ENCODE results near the gene CERS5. TPM values are rescaled to one million over a fixed set of nuclear protein-coding genes. Genes with fewer than 3 reads are reported as not detected.

Gene CERS5
- total RNA-seq, 1 experiment from 2014 or later, result 58.1 TPM

GRCh38 chr12:50188241-50188781 is 21.1 kb upstream of the CERS5 start:
- CTCF ChIA-PET, result interaction anchor here (1.6 kb wide), 1 partner anchor 12 kb away, joined by 5 read pairs; no protein-coding TSS in a partner anchor
- no peak overlapping the region for H3K27ac Mint-ChIP-seq (ENCODE audit: low read depth, unreplicated experiment)
- peaks cover 38% of the 10 kb centered on the region for H3K36me3 Mint-ChIP-seq (ENCODE audit: insufficient read depth, unreplicated experiment)
- DNase-seq (ENCODE audit: unreplicated experiment), result no peak
- TF ChIP-seq, protein P1, sequence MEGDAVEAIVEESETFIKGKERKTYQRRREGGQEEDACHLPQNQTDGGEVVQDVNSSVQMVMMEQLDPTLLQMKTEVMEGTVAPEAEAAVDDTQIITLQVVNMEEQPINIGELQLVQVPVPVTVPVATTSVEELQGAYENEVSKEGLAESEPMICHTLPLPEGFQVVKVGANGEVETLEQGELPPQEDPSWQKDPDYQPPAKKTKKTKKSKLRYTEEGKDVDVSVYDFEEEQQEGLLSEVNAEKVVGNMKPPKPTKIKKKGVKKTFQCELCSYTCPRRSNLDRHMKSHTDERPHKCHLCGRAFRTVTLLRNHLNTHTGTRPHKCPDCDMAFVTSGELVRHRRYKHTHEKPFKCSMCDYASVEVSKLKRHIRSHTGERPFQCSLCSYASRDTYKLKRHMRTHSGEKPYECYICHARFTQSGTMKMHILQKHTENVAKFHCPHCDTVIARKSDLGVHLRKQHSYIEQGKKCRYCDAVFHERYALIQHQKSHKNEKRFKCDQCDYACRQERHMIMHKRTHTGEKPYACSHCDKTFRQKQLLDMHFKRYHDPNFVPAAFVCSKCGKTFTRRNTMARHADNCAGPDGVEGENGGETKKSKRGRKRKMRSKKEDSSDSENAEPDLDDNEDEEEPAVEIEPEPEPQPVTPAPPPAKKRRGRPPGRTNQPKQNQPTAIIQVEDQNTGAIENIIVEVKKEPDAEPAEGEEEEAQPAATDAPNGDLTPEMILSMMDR (IDR thresholded peaks at IDR 0.05; ENCODE audit: unreplicated experiment), result no peak
- H3K27me3 Mint-ChIP-seq (ENCODE audit: insufficient read depth, unreplicated experiment), result no peaks in the 10 kb centered on the region
- H3K4me1 Mint-ChIP-seq (ENCODE audit: insufficient read depth, unreplicated experiment), result peaks cover 33% of the 10 kb centered on the region
- intact Hi-C loops (cut with micrococcal nuclease), result no loop called here
- POLR2A ChIA-PET, result interaction anchor here (0.7 to 1.1 kb wide), 3 partner anchors 8 to 32 kb away, joined by 3 to 5 read pairs (median 3); no protein-coding TSS in a partner anchor
- no peak overlapping the region for H3K4me3 Mint-ChIP-seq (ENCODE audit: unreplicated experiment)
- H3K9me3 Mint-ChIP-seq (ENCODE audit: unreplicated experiment), result no peaks in the 10 kb centered on the region
- no TSS peak for BruUV-seq (replicated peaks)

DNA sequence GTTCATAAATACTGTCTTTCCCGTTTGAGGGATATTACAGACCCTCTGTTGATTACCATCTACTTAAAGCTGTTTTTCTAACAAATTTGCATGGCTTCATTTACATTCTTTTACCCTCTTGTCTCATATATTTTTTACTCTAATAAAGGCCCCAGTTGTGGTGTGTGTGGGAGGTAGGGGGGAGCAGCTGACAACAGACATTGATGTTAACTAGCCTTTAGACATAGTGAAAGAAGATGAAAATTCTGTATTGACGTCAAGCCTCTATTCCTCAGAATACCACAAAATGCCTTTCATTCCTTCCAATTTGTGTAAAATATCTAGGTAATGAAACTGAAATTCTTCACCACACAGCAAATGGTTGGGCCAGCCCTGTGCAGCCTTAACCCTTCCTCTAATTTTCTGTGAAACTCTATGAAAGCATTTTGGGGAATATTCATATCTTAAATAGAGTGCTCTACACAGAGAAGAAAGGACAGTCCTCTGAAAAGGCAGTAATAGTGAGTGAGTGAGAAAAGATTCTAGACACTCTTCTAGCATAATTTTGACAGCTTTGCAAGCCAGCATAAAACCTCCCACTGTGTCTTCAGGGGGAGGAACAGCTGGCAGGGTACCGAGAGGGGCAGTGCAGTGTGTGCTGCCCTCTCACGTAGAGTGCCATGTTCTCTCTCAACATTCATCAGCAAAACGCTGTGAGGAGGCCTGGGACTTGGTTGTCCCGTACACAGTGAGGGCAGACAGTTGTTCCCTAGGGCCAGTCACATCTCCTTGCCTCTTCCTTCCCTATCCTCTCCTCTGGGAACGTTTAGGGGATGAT is 20.1 kb upstream of the CERS5 start:
- Mint-ChIP-seq H3K36me3 (ENCODE audit: insufficient read depth, unreplicated experiment) (peaks cover 34% of the 10 kb centered on the region), H3K4me1 (ENCODE audit: insufficient read depth, unreplicated experiment) (peaks cover 33% of the 10 kb centered on the region), H3K27ac (ENCODE audit: low read depth, unreplicated experiment) (peak overlapping the region; percentile 68), H3K9me3 (ENCODE audit: unreplicated experiment) (no peaks in the 10 kb centered on the region), H3K4me3 (ENCODE audit: unreplicated experiment) (no peak overlapping the region), H3K27me3 (ENCODE audit: insufficient read depth, unreplicated experiment) (no peaks in the 10 kb centered on the region)
- POLR2A ChIA-PET, result interaction anchor here (0.7 to 1.1 kb wide), 5 partner anchors 9 to 96 kb away, joined by 3 to 5 read pairs (median 3); partner anchors contain the start of gene LIMA1
- intact Hi-C loops (cut with micrococcal nuclease), result no loop called here
- no peak for DNase-seq (ENCODE audit: unreplicated experiment)
- TF ChIP-seq, protein P1 (IDR thresholded peaks at IDR 0.05; ENCODE audit: unreplicated experiment), result no peak
- no TSS peak for BruUV-seq (replicated peaks)
- CTCF ChIA-PET, result interaction anchor here (0.8 to 1.9 kb wide), 4 partner anchors 11 to 116 kb away, joined by 3 to 6 read pairs (median 4); no protein-coding TSS in a partner anchor

DNA sequence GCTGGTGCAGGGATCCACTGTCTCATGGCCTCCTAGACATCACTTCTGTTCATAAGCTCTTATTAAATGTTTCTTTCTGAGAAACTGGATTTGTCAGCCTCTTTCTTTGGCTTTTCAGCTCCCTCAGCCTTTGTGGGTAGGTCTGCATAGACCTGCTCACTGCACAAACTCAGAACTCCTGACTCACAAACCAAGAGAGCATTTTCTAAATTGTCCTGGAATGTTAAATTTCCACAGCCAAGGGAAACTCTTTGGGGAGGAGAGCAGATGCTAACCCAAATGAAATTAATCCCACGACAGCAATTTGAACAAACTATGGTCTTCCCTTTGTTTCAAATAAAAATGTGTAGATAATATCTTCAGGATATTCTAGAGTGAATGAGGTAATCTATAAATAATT is 19.5 kb upstream of the CERS5 start:
- DNase-seq (ENCODE audit: unreplicated experiment), result no peak
- Mint-ChIP-seq H3K36me3 (ENCODE audit: insufficient read depth, unreplicated experiment) (peaks cover 31% of the 10 kb centered on the region), H3K27me3 (ENCODE audit: insufficient read depth, unreplicated experiment) (no peaks in the 10 kb centered on the region), H3K4me1 (ENCODE audit: insufficient read depth, unreplicated experiment) (peaks cover 33% of the 10 kb centered on the region), H3K4me3 (ENCODE audit: unreplicated experiment) (no peak overlapping the region), H3K27ac (ENCODE audit: low read depth, unreplicated experiment) (peak overlapping the region; percentile 68), H3K9me3 (ENCODE audit: unreplicated experiment) (no peaks in the 10 kb centered on the region)
- intact Hi-C loops (cut with micrococcal nuclease), result no loop called here
- BruUV-seq (replicated peaks), result no TSS peak
- ChIA-PET CTCF (interaction anchor here (0.8 to 1.9 kb wide), 4 partner anchors 11 to 116 kb away, joined by 3 to 6 read pairs (median 4); no protein-coding TSS in a partner anchor), POLR2A (interaction anchor here (0.9 to 1.1 kb wide), 2 partner anchors 35 to 96 kb away, joined by 3 to 4 read pairs; partner anchors contain the start of gene LIMA1)
- TF ChIP-seq, protein P1 (IDR thresholded peaks at IDR 0.05; ENCODE audit: unreplicated experiment), result no peak
